DMS114 treated with DMSO at 0.1 percent for 48 hours (cell line): ENCODE measurements around the gene ANTXRL.
"Not testable (repeated sequence)": the region's sequence is repeated elsewhere in the genome, so short reads cannot be mapped to it uniquely, and the experiment has no call there.

ENCODE experiments used
- DNase-seq: peaks from one replicate; lab custom pipeline; 2025; ENCODE audit not compliant: unreplicated experiment; lab: John Stamatoyannopoulos, UW

Gene ANTXRL

DNA sequence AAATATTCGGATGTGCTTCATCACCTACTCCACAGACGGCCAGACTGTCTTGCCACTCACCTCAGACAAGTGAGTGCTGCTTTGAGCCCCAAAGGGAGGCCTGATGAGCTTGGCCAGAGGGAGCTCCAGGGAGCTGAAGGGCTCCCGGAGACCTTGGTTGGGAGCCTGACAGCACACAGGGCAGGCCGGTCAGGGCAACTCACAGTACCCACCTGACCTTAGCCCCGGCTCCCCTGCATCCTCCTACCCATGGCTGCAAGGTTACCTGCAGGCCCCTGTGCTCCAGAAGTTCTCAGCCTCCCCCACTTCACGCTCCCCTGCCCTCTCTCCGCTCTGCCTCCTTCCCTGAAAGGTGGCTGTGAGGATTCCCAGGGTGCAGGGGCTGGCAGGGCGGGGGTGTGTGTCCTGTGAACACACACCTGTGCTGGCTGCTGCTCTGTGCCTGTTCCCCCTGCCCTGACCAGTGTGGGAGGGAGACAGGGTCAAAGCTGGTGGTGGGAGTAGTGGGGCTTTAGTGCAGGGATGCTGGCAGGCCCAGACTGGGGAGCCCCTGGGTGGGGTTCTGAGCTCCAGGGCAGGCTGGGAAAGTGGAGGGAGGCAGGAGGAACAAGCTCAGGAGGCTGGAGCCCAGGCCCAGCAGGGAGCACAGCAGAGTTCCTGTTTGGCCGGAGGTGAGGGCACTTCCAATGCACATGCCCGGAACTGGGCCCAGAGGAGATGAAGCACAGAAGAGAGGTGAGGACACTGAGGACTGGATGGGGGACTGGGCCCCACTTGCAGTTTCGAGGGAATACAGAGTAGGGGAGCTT lies 7.2 kb downstream of the ANTXRL start:
- DNase-seq: no peak

DNA sequence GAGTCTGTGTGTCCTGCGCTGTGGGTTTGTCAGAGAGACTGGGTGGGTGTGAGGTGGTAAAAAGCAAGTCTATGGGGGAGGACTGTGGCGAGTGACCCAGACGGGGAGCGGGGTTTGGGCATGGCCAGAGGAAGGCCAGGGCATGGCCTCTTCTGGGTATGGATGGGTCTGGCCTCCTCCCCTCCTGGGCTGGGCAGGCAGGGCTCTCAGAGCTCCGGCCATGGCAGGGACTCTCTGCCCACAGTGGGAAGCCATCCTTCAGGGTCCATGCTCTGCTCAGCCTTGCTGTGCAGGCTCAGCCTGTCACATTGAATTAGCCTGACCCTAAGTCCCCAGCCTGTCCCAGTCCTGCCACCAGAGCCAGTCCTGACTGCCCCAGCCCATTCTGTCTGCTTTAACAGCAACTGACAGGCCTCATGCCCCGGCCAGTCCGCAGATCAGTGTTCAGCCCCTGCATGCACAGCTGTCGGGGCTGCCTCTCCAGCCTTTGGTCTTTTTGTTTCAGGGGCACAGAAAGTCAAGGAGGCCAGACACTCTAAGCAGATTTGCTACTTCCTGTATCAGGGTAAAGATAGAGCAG lies 7.9 kb downstream of the ANTXRL start:
- DNase-seq: no peak

DNA sequence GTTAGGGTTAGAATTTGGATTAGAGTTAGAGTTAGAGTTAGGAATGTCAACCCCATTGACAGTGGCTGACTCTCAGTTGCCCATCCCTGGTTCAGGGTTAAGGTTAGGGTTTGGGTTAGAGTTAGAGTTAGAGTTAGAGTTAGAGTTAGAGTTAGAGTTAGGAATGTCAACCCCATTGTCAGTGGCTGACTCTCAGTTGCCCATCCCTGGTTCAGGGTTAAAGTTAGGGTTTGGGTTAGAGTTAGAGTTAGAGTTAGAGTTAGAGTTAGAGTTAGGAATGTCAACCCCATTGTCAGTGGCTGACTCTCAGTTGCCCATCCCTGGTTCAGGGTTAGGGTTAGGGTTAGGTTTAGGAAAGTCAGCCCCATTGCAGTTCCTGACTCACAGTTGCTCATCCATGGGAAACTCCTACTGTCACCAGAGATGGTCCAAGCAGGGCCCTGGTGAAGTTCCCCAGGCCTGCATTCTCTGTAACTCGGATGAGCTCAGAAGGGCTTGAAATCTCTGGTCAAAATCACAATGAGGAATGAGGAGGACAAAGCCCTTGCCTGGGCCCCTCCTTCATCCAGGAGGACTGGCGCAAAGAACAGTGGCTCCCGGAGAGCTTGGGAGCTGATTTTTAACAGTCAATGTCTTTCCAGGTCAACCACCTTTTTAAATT lies 8.7 kb downstream of the ANTXRL start:
- DNase-seq: not testable (repeated sequence)

DNA sequence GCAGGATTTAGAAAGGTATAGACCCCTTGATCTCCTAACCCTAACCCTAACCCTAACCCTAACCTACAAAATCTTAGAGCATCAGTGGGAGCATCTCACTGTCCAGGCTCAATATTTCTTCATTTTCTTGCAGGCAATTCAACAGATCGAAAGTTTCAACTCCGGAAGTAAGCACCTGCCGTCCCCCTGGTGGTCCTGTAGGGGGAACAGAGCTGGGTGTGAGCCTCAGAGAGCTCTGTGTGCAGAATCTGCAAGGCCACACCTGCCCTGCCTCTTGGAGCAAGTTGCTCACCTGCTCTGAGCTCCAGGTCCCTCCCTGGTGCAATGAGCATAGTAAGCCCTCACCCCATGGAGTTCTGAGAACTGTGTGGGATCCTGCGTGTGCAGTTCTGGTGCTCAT lies 9.3 kb downstream of the ANTXRL start:
- DNase-seq: not testable (repeated sequence)

DNA sequence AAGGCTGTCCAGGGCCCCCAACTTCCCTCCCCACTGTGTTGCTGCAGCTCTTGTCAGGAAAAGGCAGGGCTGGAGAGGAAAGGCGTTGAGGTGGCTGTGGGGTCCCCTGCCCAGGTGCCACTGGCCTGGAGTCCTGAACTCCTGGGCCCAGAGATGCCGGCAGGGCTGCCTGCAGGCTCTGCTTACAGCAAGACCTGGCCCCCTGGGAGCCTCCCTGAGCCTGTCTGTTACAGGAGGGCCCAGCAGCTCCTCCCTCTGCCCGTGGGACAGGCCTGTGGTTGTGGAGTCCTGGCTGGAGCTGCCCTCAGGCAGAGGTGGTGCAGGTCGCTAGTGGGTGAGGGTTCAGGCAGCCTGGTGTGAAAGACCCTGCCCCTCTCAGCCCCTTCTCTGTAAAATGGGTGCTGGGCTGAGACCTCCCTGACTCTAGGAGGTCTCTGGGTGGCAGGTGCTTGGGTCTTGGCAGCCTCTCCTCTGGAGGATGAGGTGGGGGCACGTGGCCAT lies 9.9 kb downstream of the ANTXRL start:
- DNase-seq: no peak

DNA sequence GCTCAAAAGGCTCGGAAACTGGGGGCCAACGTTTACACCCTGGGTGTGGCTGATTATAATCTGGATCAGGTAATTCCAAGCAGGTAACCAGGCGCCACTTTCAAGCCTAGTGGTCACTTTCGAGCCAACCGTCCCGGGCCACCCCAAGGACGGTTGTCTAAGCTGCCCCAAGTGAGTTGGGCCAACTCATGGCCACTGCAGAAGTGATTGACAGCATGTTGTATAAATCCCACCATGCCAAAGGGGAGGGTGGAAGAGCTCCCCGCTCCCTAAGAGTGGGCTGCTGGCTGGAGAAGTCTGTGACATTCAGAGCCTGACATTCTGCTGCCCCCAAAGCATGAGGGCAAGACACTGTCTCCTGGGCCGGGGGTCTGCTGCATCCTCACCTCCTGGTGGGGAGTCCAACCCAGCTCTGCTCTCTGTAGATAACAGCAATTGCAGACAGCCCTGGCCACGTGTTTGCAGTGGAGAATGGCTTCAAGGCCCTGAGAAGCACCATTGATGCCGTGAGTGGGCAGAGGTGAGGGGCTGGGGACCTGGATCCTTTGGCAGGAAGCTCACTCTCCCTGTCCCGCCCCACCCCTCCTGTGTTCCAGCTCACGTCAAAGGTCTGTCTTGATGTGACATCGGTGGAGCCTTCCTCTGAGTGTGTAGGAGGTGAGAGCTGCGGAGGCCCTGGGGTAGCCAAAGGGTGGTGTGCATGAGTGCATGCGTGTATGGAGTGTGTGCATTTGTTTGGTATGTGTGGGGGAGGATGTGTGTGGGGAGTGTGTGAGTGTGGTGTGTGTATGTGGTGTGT lies 10.8 kb downstream of the ANTXRL start:
- DNase-seq: no peak

DNA sequence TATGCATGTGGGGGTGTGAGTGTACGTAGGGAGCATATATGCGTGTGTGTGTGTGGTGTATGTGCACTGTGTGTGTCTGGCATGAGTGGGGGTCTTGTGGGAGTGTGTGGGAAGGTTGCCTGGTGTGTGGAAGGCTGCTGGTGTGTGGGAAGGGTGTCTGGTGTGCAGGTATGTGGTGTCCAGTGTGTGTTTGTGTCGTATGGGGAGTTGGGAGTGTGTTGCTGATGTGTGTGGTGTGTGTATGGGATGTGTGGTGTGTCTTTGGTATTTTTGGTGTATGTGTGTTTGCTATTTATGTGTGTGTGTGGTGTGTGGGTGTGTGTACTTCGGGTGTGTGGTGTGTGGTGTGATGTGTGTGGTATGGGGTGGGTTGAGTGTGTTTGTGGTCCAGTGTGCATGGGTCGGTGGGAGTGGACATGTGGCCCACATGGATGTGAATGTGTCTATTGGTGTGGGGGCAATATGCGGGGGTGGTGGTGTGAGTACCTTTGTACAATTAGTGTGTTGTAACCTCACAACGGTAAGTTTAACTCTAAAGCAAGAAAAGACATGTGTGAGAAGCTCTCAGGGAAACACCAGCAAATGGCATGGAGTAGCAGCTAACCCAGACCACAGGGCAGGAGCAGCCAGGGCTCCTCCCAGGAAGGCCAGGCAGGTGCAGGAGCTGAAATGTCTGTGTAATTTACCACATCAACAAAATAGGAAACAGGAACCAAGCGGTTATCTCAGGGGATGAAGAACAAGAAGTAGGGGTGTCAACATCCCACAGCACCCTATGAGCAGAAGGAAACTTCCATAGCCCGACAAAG lies 11.9 kb downstream of the ANTXRL start:
- DNase-seq: no peak

DNA sequence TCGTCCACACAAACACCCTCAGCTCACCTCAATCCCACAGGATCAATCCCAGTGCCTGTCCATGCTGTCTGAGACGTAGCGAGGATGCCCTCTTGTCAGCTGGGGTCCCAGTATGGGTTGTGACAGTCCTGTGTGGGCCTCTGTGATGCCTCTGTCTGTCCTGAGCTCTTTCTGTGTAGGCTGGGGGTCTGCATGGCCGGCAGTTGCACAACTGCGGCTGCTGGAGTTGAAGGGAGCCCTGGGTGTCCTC lies 12.4 kb downstream of the ANTXRL start:
- DNase-seq: no peak

DNA sequence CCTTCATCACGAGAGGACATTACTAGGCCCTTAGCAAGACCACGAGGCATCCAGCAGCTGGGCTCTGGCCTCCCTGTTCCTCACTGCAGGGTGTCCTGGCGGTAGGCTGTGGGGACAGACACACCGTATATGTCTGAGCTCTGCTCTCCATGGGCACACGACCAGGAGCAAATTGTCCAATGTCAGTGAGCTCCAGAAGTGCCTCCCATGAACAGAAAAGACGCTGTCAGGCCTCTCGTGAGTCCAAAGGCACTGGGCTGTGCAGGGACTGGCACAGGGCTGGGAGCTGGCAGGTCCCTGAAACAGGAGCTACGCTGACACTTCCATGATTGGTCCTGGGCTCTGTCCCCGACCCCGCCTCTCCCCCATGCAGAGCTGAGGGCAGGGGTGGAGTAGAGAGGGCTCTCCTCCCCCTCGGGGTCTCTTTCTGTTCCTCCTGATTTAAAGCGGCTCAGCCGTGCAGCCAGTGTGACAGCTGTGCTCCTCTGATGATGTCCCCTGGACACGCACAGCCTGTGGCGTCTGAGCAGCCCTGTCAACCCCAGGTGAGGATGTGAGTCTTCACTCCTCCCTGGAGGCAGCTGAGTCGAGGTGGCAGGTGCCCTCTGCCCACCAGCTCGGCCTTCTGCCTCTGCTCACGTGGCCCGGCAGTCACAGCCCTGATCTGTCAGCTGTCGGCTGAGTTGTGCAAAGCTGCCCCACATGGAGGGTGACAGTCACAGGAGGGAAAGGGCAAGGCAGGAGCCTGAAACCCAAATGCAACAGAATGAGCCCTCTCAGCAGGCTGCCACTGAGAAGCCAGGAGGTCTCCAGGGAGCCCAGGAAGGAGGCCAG lies 13.0 kb downstream of the ANTXRL start:
- no peak for DNase-seq

DNA sequence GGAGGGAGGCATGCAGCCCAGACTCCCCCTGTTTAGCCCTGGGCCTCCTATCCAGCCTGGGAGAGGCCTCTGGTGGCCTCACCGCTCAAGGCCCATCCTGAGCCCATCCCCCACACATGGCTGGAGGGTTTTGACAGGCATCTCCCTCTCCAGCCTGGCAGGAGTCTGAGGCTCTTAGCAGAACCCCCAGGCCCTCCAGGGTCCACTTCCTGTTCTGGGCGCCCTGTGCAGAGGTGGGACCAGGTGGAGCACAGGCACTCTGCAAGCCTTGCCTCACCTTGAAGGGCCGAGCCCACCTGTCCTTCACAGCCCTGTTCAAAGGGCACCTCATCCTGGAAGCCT lies 13.5 kb downstream of the ANTXRL start:
- not testable (repeated sequence) for DNase-seq

DNA sequence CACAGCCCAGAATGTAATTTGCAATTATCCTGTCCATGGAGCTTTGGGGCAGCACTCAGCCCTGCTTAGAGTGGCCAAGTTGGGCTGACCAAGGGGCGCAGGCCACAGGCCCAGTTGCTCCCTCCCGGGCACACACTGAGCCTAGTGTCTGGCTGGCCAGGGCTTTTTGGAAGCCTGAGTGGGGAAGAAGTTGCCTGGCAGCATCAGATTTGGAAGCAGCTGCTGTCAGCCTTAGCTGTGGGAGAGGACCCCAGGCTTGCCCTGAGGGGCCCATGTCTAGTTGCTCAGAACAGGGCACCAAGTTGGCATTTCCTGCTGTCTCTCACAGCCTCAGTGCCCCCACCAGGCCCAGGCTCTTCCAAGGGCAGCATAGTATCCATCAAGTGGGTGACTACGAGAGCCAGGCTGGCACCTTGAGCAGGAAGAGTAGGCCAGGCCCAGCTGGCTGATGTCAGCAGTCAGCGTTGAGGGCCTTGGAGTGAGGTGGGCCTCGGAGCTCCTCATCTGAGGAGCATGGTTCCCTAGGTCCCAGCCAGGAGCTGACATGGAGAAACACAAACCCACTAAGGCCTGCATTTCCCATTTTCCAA lies 14.4 kb downstream of the ANTXRL start:
- DNase-seq: no peak

DNA sequence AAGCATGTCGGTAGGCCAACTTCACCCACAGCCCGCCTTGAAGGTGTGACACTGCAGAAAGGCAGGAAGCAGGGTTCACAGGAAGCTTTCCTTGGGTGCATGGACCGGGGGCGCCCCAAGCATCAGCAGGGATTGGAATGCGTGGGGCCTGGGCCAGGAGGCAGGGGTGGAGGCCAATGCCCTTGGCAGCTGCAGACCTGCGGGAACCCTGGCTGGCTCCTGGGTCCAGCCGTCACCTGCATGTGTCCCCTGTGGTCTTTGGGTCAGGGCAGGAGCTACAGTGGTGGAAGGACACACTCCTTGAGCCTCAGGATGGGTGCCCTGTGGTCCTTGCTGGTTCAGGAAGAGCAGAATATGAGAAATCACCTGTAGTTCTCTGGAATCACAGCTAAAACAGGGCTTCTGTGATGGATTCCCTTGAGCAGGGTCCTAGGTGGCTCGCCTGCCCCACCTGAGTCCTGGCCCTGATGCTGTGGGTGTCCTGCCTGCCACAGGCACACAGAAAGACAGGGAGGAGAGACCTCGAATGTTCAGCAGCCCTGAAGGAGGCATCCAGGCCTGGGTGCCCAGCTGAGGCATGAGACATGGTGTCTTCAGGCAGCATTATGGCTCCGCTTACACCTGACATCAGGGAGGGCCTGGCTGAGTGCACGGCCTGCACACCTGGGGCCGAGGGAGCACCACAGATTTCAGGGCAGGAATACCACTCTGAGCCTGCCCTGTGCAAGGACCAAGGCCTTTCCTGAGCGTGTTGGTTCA lies 15.1 kb downstream of the ANTXRL start:
- no peak for DNase-seq

DNA sequence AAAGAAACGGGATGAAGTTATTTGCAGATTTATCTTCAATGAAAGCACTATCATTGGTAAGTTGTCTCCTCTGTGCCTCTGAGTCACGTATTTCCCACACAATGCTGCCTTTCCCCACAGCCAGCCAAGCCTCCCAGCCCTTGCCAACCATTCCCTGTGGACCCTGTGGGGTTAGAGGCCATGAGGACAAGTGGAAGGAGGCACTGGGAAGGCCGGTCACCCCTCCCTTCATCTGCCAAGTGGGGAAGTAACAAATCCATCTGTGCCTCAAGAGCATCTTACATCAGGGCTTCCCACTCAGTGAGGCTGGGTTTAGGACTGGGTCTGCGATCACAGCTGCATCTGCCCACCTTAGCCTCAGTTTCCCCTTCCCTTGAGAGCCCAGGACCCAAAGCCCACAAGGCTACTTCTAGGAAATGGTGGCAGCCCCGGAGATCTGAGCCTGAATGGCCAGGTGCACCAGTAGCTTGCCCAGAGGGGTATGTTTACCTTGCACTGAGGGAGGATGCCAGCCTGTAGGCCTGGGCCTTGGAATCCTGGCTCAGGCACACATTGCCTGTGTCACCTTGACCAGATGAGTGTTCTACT lies 16.1 kb downstream of the ANTXRL start:
- DNase-seq: not testable (repeated sequence)

DNA sequence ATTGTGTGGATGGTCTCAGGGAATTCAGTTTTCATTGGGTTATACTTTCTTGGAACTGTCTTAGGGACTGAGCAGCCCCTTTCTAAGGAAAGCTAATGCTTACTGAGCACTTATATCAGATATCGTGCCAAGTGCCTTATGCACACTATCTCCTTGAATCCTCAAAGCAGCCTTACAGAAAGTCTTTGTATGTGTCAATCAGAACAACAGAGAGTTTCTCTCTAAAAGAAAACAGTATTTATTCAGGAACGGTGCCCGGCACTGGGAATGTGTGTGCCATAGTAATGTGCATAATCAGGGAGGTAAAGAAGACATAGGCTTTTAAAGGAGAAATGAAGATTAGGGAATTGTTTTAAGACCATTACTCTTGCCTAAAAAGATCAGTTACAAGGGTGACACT lies 17.3 kb downstream of the ANTXRL start:
- no peak for DNase-seq

DNA sequence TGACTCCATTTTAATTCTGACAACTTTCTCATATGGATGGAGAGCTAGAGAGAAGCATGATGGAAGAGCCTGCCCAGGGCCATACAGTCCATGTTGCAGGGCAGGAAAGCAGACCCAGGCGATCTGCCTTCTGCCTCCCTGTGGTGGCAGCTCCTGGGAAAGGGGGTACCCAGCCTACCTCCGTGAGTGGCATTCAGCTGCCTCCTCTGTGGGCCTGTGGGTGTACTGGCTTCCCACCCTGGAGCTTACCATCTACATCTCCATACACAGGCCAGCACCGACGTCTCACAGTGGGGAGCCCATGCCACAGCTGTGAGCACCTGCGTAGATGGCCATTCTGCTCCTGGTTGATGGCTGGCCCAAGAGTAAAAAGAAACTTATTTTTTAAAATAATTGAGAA lies 17.9 kb downstream of the ANTXRL start:
- DNase-seq: not testable (repeated sequence)

DNA sequence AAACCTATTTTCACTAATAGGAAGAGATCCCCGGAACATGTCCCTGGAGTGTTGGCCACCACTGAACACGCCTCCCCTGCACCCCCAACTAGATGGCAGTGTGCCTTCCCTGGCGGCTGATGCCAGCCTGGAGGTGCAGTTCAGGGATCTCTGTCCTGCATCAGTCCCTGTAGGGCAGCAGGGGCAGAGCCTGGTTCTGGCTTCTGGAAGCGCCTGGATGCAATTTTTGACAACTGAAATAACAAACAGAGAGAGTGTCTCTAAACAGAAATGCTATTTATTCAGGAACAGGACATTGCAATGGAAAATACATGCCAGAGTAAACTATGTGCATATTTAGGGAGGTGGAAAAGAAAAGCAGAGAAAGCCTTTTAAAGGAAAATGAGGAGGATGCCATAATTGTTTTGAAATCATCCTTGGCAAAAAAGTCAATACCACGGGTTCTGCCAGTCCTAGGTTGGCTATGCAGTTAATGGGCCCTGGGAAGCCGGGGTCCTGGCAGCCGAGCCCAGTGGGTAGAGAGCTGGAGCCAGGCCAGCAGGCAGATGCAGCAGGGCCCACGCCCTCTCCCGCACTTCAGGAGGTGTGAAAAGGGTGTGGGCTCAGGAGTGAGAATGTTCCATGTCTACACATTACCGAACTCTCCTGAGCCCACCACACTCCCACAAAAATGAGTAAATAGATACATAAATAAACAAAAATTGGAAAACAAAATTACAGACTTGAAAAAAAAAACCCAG lies 18.5 kb downstream of the ANTXRL start:
- no peak for DNase-seq

DNA sequence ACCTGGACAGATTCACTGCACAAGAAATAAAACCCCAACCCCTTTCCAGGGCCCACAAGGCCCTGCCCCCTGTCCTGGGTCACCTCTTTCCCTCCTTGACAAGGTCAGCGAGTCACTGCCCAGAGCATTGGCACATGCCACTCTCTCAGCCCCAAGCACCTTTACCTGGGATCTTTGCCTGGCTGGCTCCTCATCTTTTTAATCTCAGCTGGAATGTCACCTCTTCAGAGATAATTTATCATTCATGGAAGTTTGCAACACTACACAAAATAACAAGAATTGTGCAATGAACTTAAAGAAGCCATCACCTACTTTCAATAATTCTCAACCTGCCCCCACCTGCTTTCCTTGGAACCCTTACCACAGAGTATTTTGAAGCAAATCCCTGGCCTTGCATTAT lies 19.2 kb downstream of the ANTXRL start:
- no peak for DNase-seq
